ENCODE measurements around the gene MYH11.
"Not testable (repeated sequence)": the region's sequence is repeated elsewhere in the genome, so short reads cannot be mapped to it uniquely, and the experiment has no call there.

Gene MYH11

DNA sequence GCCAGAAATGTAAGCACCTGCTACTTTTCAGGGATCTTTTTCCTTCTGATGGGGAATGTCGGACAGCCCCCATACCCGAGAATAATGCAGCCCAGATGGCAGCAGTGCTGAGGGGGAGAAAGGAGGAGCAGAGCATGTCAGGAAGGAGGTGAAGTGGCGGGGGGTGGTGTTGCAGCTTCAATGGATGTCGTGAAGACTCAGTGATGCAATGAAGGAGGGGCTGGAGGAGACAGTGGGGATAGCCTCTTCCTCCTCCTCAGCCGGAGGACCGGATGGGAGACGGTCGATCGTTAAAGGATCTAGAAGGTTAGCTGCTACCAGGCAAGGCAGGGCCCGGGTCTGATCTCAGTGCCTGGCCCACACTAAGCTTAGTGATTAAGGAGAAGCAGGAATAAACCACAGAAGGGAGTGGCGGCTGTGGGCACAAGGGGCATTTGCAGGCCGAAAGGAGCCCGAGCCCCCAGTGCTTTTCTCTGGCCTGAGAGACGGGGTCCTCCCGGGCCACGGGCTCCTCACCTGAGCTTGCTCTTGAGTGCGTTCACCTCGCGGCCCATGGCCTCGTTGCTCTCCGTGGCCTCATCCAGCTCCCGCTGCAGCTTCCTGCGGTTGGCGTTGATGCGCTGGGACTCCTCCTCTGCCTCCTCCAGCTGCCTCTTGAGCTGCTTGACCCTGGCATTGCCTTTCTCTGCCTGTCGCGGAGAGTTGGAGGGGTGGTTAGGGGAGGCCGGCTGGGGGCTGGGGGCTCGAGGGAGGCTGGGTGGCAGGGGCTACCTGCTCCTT, 142.2 kb downstream of the MYH11 start:
- DNase-seq (ENCODE audit: low read depth), result no peak

DNA sequence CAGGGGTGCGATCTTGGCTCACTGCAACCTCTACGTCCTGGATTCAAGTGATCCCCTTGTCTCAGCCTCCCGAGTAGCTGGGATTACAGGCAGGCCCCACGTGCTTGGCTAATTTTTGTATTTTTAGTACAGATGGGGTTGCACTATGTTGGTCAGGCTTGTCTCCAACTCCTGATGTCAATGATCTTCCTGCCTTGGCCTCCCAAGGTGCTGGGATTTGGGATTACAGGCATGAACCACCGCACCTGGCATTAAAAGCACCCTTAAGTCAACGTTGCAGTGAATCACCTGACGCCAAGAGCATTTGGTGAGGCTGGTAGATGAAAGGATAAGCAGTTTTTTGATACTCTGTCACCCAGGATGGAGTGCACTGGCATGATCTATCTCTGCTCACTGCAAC, 147.8 kb downstream of the MYH11 start:
- no peak for DNase-seq (ENCODE audit: low read depth)

- DNase-seq (ENCODE audit: low read depth), result no peak
These were observed 148.7 kb downstream of the MYH11 start for GRCh38 chr16:15708096-15708495.

GRCh38 chr16:15707332-15707731, 149.5 kb downstream of the MYH11 start:
- DNase-seq (ENCODE audit: low read depth), result no peak

- DNase-seq (ENCODE audit: low read depth), result no peak
These were observed 151.7 kb downstream of the MYH11 start for GRCh38 chr16:15705064-15705565.

- DNase-seq (ENCODE audit: low read depth), result peak; percentile 57
These were observed 152.3 kb downstream of the MYH11 start for GRCh38 chr16:15704545-15704987.

DNA sequence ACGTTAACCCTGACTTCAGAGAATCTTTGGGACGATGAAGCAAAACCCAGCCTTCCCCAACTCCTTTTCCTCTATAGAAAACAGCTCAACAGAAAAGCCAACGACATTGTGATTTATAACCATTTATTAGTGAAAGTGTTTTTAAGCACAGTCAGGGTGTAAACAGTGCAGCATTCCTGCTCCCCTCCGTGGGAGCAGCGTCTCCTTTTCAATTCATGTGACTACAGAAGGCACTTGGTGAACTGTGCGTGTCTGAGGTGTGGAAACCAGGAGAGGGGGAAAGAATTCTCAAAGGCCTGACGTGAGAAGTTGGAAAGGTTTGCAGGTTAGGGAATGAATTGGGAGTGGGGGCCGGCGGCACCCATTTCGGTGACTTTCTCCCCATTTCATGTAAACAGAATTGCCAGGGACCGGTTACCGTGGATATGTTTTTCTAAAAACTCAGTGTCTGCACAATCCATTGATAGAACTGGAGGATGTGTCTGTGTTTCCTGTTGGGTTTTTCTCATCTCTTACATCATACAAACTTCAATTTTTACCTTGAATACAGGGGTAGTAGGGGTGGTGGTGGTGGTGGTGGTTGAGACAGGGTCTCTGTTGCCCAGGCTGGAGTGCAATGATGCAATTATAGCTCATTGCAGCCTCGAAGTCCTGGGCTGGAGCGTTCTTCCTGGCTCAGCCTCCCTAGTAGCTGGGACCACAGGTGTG, 153.6 kb downstream of the MYH11 start:
- DNase-seq (ENCODE audit: low read depth), result no peak

GRCh38 chr16:15701975-15702970, 154.6 kb downstream of the MYH11 start:
- DNase-seq (ENCODE audit: low read depth), result no peak

DNA sequence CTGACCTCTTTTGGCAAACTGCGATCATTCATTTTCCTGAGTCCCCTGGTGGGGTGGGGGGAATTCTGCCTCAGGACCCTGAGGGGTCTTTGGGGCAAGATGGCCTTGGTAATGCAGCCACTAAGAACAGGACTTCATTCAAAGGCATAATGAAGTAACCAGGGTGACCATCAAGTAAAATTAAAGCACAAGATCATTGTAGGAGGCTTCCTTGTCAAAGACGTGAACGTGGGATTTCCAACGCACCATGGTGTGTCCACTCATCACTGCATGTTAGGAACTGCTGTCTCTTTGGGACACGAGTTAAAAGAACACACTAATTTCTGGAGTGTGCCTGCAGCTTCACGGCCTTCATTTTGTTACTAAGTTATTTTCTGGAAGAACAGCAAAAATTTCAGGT, 155.5 kb downstream of the MYH11 start:
- no peak for DNase-seq (ENCODE audit: low read depth)

- DNase-seq (ENCODE audit: low read depth), result no peak
These were observed 157.0 kb downstream of the MYH11 start for GRCh38 chr16:15699819-15700218.

GRCh38 chr16:15694499-15694898, 162.3 kb downstream of the MYH11 start:
- DNase-seq (ENCODE audit: low read depth), result no peak

GRCh38 chr16:15692508-15692907, 164.3 kb downstream of the MYH11 start:
- DNase-seq (ENCODE audit: low read depth), result not testable (repeated sequence)

- DNase-seq (ENCODE audit: low read depth), result no peak
These were observed 165.8 kb downstream of the MYH11 start for GRCh38 chr16:15691046-15691445.

- no peak for DNase-seq (ENCODE audit: low read depth)
These were observed 166.5 kb downstream of the MYH11 start for GRCh38 chr16:15690296-15690695.

DNA sequence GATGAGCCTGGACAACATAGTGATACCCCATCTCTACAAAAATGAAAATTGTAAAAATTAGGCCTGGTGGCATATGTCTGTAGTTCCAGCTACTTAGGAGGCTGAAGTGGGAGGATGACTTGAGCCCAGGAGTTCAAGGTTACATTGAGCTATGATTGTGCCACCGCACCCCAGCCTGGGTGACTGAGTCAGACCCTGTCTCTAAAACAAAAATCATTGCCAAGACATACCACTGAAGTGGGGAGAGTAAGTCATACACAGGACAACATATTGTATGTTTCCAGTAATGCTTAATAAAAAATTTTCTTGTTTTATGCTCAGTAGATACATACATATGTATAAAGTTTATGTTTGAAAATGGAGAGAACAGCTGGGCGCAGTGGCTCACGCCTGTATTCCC, 167.5 kb downstream of the MYH11 start:
- DNase-seq (ENCODE audit: low read depth), result no peak

DNA sequence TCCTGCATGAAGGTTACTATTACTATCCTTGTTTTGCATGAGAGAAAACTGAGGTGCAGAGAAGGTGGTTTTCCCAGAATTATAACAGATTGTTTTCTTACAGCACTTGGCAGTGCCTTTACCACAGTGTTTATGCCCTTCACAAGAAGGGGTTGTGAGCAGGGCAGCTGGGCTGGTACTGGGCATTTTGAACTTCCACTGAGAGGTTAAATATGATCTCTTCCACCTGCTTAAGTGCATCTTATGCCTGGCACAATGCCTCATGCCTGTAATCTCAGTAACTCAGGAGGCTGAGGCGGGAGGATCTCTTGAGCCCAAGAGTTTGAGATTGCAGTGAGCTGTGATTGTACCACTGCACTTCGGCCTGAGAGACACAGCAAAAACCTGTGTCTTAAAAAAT, 170.5 kb downstream of the MYH11 start:
- DNase-seq (ENCODE audit: low read depth), result no peak

DNA sequence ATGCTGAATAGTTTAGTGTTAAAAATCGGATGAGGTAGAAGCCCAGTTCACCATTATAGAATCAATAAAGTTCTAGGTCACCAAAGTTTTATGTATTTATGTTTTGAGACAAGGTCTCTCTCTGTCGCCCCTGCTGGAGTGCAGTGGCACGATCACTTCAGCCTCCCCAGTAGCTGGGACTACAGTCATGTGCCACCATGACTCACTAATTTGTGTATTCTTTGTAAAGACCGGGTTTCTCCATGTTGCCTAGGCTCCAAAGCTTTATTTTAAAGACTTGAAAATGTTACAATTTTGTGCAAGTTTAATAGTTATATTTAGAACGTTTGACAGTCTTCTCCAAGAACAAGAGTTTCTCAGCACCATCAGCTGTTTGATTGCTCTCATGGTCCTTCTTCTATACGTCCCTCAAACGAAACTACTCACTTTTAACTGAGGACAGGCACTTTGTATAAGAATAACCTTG, 174.7 kb downstream of the MYH11 start:
- no peak for DNase-seq (ENCODE audit: low read depth)

DNA sequence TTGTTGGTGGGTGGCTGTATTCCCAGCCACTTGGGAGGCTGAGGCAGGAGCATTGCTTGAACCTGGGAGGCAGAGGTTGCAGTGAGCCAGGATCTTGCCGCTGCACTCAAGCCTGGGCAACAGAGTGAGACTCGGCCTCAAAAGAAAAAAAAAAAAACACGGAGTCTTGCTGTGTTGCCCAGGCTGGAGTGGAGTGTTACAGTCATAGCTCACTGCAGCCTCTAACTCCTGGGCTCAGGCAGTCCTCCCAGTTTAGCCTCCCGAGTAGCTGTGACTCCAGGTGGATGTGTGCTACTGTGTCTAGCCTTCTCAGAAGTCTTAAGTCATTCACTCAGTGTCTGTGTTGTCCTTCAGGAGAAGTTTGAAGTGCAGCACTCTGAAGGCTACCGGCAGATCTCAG, 179.4 kb downstream of the MYH11 start:
- no peak for DNase-seq (ENCODE audit: low read depth)

DNA sequence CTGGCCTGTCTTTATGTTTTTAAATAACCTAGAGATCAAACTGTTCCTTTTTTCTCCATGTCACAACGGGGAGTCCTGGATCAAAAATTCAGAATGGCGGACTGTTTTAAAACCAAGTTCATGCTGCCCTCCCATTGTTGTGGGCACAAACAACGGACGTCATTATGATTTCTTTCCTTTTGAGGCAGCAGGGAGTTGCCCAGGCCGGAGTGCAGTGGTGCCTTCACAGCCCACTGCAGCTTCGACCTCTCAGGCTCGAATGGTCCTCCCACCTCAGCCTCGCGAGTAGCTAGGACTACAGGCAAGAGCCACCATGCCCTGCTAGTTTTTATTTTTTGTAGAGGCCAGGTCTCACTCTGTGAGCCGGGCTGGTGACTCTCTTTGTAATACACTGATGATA, 180.3 kb downstream of the MYH11 start:
- no peak for DNase-seq (ENCODE audit: low read depth)

DNA sequence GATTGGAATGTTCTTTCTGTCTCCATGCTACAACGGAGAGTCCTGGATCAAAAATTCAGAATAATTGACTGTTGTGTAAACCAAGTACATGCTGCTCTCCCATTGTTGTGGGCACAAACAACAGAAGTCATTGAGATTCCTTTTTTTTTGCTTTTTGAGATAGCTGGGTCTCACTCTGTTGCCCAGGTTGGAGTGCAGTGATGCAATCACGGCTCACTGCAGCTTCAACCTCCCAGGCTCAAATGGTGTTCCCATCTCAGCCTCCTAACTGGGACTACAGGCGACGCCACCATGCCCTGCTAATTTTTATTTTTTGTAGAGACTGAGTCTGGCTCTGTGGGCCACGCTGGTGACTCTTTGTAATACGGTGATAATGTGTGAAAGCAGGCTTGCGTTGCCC, 182.3 kb downstream of the MYH11 start:
- DNase-seq (ENCODE audit: low read depth), result no peak

DNA sequence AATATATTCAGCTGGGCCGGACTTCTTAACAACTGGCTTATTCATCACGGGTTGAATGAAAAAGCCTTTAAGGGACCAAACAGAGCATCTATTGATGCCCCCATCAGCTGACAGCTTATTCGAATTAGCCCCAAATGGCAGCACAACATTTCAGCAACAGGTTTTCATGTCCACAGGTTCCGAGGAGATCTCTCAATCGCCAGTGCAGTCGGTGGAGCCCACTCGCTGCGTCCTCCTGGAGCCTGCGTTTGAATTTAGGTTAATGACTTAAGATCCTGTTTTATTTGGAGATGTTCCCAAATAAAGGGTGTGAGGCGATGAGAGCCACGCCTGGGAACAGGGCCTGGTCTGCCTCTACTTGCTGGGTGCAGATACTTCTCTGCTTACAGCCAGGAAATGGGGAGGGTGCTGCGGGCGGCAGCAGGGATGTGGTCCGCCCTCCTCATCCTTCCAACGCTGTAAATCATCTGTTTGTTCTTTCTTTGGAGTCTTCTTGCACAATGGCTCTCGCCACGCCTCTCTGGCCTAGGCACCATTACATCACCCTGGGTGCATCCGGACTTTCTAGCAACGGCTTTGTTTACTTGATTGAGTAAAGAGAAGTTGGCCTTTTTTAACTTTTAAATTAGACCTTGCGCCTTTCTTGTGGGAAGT, 184.2 kb downstream of the MYH11 start:
- DNase-seq (ENCODE audit: low read depth), result no peak

GRCh38 chr16:15672127-15672513, 184.7 kb downstream of the MYH11 start:
- DNase-seq (ENCODE audit: low read depth), result not testable (repeated sequence)

Measured in stimulated activated CD8-positive, alpha-beta memory T cell treated with anti-CD3 and anti-CD28 coated beads, Interleukin-15, amount 100 ng/mL, for 24 hours (primary cell).